ENCODE measurements around the gene ARSI.

The ARSI gene

DNA sequence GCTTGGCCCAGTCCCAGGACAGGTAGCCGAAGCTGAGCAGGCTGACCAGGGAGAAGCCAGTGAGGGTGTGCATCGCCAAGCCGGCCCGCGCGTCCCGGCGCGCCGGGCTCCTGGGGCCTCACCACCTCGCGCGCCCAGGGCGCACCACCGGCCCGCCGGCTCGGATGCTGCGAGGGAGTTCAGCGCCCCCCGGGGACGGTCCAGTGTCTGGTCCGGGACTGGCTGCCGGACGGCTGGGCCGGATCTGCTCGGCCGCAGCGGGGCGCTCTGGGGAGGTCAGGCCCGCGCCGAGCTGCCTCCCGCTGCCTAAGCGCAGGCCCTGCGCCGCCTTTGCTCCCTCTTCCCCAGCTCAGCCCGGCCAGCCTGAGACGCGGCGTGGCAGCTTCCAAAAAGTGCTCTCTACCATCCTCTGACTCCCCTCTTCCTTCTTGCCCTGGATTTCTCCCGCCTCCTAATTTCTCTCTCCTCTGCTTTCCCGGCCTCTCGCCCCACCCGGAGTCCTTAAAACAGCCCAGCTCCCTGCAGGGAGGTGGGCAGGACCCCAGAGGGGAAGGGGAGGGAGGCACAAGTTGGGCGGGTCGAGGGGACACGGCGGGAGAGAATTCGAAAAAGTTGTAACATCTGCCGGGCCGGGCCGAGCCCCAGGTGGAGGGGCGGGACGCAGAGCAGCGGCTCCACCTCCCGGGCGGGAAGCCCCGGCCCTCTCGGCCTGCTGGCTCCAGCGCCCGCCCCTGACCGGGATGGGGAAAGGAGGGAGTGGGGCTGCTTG lies at the start of gene ARSI:
Gene ARSI (minus strand): TSS at position 605 of the 769 bp plus-strand sequence. CDS start 532 bp downstream, at position 73.
- ATAC-seq (no peak), DNase-seq (no peak)

DNA sequence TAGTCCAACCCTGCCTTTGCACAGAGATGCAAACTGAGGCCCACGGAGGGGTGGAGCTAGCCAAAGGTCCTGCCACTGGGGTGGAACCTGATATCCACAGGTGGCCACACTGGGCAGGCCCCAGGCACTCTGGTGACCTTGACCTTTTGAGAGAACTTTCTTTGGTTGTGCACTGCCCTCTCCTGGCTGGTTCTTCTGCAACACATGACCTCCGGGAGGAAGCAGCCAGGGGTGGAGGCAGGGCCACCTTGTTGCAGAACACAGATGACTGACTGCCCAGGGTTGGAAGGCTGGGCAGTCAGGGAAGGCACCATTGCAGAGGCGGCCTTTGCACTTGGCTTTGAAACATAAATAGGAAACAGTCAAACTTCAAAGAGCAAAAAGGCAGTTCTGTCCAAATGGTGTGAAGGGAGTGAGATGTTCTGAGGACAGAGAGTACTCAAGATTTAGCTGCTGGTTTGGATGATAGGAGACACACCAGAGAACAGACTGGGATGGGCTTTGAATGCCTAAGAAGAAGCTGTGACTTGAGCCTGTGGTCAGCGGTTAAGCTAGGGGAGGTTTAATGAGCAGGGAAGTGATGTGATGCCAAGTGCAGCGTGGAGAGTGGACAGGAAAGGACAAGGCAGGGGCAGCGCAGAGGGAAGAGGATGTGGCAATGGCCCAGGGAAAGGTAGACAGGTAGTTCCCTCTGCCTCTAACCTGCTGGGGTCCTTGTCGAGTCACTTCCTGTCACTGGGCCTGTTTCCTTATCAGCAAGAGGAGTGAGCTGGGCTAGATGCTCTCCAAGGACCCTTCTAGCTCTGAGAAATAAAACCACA lies 48.0 kb upstream of the ARSI start:
- peak; percentile 84 for ATAC-seq
- DNase-seq = peak; percentile 65

DNA sequence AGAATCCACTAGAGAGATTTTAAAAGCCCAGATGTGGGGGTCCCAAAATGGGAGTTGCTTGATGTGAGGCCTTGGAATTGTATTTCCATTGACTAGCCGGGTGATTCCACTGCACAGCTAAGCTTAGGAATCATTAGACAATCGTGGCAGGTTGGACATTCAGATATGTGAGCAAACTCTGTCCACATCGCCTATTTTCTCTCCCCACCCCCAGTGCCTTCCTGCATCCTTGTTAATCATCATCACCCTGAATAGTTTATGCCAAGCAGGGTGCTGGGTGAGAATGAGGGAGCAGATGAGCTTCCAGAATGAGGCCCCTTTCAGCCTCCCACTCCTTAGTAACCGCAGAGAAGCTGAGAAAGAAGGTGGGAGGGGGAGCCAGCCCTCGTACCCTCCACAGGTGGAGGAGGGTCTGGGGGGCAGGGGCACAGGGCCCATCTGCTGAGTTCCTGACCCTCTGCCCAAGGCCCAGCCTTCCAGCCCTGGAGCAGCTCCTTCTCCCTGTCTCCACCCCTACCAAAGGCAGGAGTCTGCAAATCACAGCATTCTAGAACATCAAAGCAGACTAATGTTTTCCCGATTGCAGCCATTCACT lies 47.1 kb upstream of the ARSI start:
- no peak for DNase-seq
- no peak for ATAC-seq

GRCh38 chr5:150347451-150347850 lies 44.7 kb upstream of the ARSI start:
- ATAC-seq (no peak), DNase-seq (no peak)

- ATAC-seq (no peak), DNase-seq (no peak)
These were observed 44.3 kb upstream of the ARSI start for GRCh38 chr5:150347003-150347402.

DNA sequence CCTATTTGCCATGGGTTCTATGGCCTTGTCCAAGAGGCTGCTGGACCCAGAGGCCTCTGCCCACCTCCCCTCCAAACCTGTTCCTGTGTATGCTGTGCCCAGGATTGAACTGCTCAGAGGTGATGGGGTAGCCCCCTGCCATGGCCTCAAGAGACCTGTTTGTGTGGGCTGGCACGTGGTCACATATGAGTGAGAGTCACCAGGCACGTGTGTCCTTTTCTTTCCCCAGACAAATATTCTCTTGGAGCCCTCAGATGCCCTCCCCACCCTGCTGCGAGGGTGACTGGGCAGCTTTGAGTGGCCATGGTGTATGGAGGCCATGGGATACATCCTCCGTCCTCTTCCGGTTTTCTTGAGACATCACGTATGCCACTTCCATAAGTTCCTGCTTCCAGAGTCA lies 43.9 kb upstream of the ARSI start:
- no peak for DNase-seq
- no peak for ATAC-seq

DNA sequence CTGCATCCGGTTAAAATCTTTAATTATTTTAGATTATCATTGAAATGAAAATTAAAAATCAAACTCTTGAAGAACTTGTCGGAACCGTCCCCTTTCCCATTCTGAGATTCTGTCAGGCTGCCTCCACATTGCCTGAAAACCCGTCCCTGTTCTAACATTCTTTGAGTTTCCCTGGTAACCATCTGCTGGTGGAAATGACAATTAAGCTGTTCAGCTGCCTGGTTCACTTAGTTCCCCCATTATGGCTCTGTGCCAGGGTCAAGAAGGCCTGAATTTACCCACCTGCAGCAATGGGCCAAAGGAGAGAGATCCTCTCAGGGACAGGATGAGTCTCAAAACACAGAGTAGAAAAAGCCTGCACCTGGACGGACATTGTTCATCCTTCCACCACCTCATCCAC lies 43.0 kb upstream of the ARSI start:
- no peak for ATAC-seq
- DNase-seq = no peak

GRCh38 chr5:150343994-150344631 lies 41.4 kb upstream of the ARSI start:
- no peak for ATAC-seq
- no peak for DNase-seq

DNA sequence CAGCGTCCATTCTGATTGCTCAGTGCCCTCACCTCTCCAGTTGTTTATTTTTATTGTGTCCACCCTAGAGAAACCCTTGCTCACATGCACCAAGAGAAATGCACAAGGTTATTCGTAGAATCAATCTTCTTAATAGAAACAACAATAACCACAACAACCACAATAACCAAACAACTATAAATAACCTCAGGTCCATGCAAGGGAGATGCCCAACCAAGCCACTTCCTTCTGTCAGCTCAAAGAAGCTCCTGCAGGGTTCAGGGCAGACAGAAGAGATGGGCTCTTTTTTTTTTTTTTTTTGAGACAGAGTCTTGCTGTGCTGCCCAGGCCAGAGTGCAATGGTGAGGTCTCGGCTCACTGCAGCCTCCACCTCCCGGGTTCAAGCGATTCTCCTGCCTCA lies 39.9 kb upstream of the ARSI start:
- ATAC-seq (no peak), DNase-seq (no peak)

DNA sequence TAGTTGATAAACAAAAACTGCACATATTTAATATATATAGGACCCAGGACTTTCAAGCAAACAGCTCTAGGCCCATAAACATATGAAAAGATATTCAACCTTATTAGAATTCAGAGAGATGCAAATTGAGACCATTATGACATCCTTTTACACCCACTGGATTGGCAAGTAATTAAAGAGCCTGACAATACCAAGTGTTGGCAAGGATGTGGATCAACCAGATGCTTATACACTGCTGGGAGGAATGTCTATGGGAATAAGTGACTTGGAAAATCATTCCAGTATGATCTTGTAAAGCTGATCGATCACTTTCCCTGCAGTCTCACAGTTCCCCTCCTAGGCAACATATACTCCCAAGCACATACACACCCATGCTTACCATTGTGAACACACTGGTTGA lies 39.3 kb upstream of the ARSI start:
- ATAC-seq = no peak
- DNase-seq = no peak

DNA sequence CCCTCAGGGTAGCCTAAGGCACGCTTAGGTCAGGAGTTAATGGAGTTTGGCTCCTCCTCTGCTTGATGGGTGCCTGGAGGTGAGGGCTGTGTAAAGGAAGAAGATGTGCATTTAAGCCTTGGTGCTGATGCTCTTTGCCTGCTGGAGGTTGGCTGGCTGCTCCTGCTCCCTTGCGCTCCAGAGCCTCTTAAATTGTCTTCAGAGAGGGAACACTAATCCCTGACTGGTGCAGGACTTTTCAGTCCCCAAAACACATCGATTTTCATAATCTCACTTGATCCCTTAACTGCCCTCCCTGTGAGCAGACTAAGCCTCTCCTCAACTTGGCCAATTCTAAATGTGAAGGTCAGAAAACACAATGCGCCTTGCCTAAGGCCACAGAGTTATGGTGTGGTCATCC lies 38.6 kb upstream of the ARSI start:
- DNase-seq = no peak
- no peak for ATAC-seq

- peak; percentile 86 for ATAC-seq
These were observed 38.0 kb upstream of the ARSI start for GRCh38 chr5:150340614-150341255.

GRCh38 chr5:150339841-150340240 lies 37.1 kb upstream of the ARSI start:
- no peak for DNase-seq
- ATAC-seq = no peak

More at GRCh38 chr5:150340614-150341255, 38.0 kb upstream of the ARSI start:
- no peak for DNase-seq

- ATAC-seq = no peak
- DNase-seq = no peak
These were observed 36.5 kb upstream of the ARSI start for GRCh38 chr5:150339165-150339564.

- no peak for DNase-seq
- ATAC-seq = no peak
These were observed 35.8 kb upstream of the ARSI start for GRCh38 chr5:150338546-150338945.

GRCh38 chr5:150335778-150336177 lies 33.1 kb upstream of the ARSI start:
- DNase-seq = no peak
- no peak for ATAC-seq

DNA sequence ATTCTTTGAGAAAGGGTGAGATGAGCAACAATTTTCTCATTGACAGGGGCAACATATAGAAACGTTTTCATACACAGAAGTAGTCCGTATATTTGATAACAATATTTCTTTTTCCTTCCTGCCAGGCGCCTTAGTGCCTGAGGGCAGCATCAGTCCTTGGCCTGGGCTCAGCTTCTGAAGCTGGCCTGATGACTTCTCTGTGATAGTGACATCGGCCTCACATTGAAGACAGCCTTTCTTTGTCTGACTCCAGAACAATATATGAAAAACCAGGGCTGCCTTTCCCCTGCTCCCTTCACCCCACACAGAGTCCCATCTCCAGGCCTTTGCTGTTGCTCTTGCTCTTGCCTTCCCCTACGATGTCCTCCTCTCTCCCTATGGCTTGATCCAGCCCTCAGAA lies 30.7 kb upstream of the ARSI start:
- DNase-seq (no peak), ATAC-seq (no peak)

DNA sequence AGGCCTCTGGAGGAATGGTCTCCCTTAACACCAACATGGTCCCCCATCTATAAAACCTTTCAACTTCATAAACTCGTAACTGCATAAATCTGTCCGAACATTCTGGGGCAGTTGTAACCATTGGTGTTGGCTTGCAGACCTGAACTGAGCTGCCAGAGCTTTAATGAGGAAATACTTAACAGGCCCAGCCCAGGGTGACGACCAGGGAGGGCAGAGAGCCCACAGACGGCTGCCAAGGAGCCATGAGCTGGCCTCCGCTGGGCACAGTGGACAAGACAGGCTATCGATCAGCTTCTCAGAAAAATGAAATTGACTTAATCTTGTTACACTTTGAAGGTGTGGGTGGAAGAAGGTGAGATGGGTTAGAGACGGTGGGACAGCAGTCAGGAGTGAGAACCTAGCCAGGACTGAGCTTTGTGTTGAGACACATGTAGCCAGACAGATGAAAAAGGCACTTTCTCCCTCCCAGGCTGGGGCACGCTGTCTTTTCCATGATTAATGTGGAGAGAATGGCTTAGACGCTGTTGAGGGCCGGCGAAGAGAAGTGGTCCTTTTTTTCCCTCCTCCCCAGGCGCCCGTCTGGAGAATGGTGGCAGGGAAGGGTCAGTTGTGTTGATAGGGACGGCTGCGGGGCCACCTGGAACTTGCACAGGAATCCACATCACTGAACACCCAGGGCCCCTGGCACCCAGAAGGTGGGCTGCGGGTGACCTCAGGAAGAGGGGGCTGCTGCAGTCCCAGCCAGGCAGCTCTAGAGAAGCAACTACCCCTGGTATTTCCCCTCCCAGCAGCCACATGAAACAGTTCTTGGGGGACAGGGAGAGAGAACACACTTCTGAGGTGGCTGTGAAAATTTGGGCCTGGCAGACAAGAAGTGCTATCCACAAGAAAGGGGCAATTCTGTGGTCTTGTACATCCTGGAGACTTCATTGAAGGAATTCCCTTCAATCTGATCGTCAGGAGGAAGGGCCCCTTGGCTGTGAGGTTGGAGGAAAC lies 27.5 kb upstream of the ARSI start:
- ATAC-seq (peak; percentile 14), DNase-seq (no peak)

GRCh38 chr5:150329038-150329437 lies 26.3 kb upstream of the ARSI start:
- DNase-seq = no peak
- ATAC-seq = no peak

GRCh38 chr5:150328515-150328914 lies 25.8 kb upstream of the ARSI start:
- ATAC-seq = no peak
- DNase-seq = no peak

GRCh38 chr5:150327139-150327538 lies 24.4 kb upstream of the ARSI start:
- no peak for DNase-seq
- no peak for ATAC-seq
